Fibroblast of villous mesenchyme (primary cell): ENCODE measurements around the gene ADAMTS7. TPM values are rescaled to one million over a fixed set of nuclear protein-coding genes. Genes with fewer than 3 reads are reported as not detected.
A peak's percentile ranks its signal among the peaks of the same experiment; 100 is the strongest.

Experiments used
- DNase-seq: peaks from one replicate; pipeline ENCODE4 v3.0.0-alpha.2; 2010; ENCODE audit warnings: low read depth
- H3K4me3 ChIP-seq: 2 replicates; pipeline ENCODE4 v1.5.1; 2011; ENCODE audit warnings: low read depth, mild to moderate bottlenecking, low read length
- CTCF ChIP-seq: IDR thresholded peaks from 2 replicates; pipeline ENCODE4 v1.5.1; 2012; ENCODE audit warnings: low read depth, mild to moderate bottlenecking, low read length; ENCODE audit not compliant: insufficient read depth
- total RNA-seq: library from RNA; depleted of rRNA; stranded (reverse); fragments of >200 nt; gene quantifications from 2 replicates; pipeline ENCODE4 v1.2.3, GENCODE V29; 2012

The ADAMTS7 gene
- total RNA-seq = 16.4 and 17.4 TPM in 2 replicates

- peak within 1 kb of the TSS; percentile 71 for H3K4me3 ChIP-seq
- peak; percentile 73 for DNase-seq
- peak; percentile 74 for TF ChIP-seq CTCF
Observed at GRCh38 chr15:78811124-78811824, at the start of gene ADAMTS7. Gene ADAMTS7, minus strand, starts transcription at chr15:78811464. Its CDS starts 244 bp downstream, at chr15:78811220.

- peak; percentile 55 for TF ChIP-seq CTCF
- peak; percentile 80 for DNase-seq
- peak overlapping the region; percentile 57 for H3K4me3 ChIP-seq
Observed at GRCh38 chr15:78859971-78860719, 48.9 kb upstream of the ADAMTS7 start.

- H3K4me3 ChIP-seq = no peak overlapping the region
- no peak for TF ChIP-seq CTCF
- DNase-seq = no peak
Observed at GRCh38 chr15:78855746-78856145, 44.5 kb upstream of the ADAMTS7 start.

GRCh38 chr15:78854833-78855372 lies 43.6 kb upstream of the ADAMTS7 start:
- TF ChIP-seq CTCF = no peak
- no peak for DNase-seq

GRCh38 chr15:78853500-78853899 lies 42.2 kb upstream of the ADAMTS7 start:
- no peak for TF ChIP-seq CTCF
- H3K4me3 ChIP-seq = no peak overlapping the region
- no peak for DNase-seq

More at GRCh38 chr15:78854833-78855372, 43.6 kb upstream of the ADAMTS7 start:
- no peak overlapping the region for H3K4me3 ChIP-seq

GRCh38 chr15:78850941-78851755 lies 39.9 kb upstream of the ADAMTS7 start:
- H3K4me3 ChIP-seq = no peak overlapping the region
- peak; percentile 52 for DNase-seq
- TF ChIP-seq CTCF = no peak
